ENCODE results near the gene NUP153. TPM values are rescaled to one million over a fixed set of nuclear protein-coding genes. Genes with fewer than 3 reads are reported as not detected.

The NUP153 gene
- total RNA-seq, 1 donor from 2014 or later = 23.9 TPM

DNA sequence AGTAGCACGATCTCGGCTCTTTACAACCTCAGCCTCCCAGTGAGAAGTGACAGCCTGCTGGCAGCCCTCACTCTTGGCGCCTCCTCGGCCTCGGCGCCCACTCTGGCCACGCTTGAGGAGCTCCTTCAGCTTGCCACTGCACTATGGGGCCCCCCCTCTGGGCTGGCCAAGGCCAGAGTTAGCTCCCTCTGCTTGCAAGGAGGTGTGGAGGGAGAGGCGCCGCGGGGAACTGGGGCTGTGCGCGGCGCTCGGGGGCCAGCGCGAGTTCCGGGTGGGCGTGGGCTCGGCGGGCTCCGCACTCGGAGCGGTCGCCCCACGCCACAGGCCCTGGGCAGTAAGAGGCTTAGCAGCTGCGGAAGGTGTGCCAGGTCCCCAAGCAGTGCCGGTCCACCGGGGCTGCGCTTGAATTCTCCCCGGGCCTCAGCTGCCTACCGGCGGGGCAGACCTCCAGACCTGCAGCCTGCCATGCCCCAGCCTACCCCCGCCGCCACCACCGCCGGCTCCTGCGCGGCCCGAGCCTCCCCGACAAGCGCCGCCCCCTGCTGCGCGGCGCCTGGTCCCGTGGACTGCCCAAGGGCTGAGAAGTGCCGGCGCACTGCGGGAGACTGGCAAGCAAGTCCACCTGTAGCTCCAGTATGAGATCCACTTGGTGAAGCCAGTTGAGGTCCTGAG, 22.0 kb upstream of the NUP153 start:
- Mint-ChIP-seq H3K4me1 (ENCODE audit: low read depth) (peaks cover 6% of the 10 kb centered on the region), H3K9me3 (ENCODE audit: low read depth) (no peaks in the 10 kb centered on the region), H3K27ac (ENCODE audit: unreplicated experiment) (no peak overlapping the region), H3K36me3 (ENCODE audit: low read depth) (no peaks in the 10 kb centered on the region), H3K4me3 (ENCODE audit: unreplicated experiment) (no peak overlapping the region), H3K27me3 (ENCODE audit: low read depth) (no peaks in the 10 kb centered on the region)
- DNase-seq (ENCODE audit: low spot score) = no peak
- TF ChIP-seq, protein P1, sequence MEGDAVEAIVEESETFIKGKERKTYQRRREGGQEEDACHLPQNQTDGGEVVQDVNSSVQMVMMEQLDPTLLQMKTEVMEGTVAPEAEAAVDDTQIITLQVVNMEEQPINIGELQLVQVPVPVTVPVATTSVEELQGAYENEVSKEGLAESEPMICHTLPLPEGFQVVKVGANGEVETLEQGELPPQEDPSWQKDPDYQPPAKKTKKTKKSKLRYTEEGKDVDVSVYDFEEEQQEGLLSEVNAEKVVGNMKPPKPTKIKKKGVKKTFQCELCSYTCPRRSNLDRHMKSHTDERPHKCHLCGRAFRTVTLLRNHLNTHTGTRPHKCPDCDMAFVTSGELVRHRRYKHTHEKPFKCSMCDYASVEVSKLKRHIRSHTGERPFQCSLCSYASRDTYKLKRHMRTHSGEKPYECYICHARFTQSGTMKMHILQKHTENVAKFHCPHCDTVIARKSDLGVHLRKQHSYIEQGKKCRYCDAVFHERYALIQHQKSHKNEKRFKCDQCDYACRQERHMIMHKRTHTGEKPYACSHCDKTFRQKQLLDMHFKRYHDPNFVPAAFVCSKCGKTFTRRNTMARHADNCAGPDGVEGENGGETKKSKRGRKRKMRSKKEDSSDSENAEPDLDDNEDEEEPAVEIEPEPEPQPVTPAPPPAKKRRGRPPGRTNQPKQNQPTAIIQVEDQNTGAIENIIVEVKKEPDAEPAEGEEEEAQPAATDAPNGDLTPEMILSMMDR (IDR thresholded peaks at IDR 0.05) = no peak

DNA sequence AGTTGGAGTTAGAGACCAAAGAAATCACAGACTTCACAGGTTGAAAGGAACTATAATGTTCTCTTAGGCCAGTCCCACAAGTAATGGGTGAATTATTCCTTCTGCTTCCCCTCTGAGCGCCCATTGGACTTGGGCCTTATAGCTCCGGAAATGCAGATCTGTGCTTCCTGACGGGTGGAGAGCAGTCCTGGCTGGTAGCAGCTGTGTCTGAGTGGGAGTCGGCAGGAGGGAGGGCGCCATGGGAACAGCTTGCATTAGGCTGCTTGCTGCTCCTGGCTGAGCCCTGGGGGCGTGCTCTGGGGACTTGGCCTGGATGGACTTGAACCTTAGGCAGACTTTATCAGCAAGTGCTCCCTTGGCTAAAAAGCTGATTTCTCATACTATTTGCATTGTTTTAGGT, 18.4 kb upstream of the NUP153 start:
- Mint-ChIP-seq H3K4me3 (ENCODE audit: unreplicated experiment) (no peak overlapping the region), H3K27me3 (ENCODE audit: low read depth) (no peaks in the 10 kb centered on the region), H3K36me3 (ENCODE audit: low read depth) (no peaks in the 10 kb centered on the region), H3K27ac (ENCODE audit: unreplicated experiment) (no peak overlapping the region), H3K4me1 (ENCODE audit: low read depth) (peaks cover 6% of the 10 kb centered on the region), H3K9me3 (ENCODE audit: low read depth) (no peaks in the 10 kb centered on the region)
- DNase-seq (ENCODE audit: low spot score) = no peak
- TF ChIP-seq, protein P1 (IDR thresholded peaks at IDR 0.05) = no peak

DNA sequence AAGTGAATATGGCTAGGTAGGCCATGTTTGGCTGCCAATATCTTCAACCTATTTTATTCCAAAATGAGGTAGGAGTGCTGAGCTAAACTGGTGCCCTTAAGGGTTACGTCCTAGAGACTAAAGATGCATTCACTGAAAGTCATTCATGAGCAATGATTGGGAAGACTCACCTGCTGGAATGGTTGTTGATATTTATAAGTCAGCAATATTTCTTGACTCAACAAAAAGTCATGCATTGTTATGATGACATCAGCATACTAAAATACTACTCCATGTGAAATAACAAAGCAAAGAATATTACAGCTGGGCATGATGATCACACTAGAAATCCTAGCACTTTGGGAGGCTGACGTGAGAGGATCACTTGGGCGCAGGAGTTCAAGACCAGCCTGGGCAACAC, 17.6 kb upstream of the NUP153 start:
- Mint-ChIP-seq H3K27ac (ENCODE audit: unreplicated experiment) (no peak overlapping the region), H3K4me3 (ENCODE audit: unreplicated experiment) (no peak overlapping the region), H3K9me3 (ENCODE audit: low read depth) (no peaks in the 10 kb centered on the region), H3K27me3 (ENCODE audit: low read depth) (no peaks in the 10 kb centered on the region), H3K36me3 (ENCODE audit: low read depth) (no peaks in the 10 kb centered on the region), H3K4me1 (ENCODE audit: low read depth) (peaks cover 6% of the 10 kb centered on the region)
- TF ChIP-seq, protein P1 (IDR thresholded peaks at IDR 0.05) = no peak
- no peak for DNase-seq (ENCODE audit: low spot score)

DNA sequence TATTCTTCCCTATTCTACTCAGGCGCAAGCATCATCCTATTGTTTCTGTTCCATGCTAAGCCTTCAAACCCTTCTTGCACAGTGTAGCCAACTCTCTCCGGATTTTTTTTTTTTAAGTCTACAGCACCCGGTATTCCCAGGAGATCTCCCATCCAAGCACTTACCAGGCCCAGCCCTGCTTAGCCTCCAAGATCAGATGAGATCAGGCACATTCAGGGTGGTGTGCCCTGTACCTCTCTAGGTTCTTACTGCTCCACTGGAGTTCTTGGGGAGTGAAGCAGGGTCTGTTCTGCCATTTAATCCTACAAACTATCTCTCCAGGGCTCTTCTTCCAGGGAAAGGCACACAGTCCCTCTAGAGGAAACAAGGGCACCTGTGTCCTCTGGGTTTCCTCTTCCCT, 14.9 kb upstream of the NUP153 start:
- TF ChIP-seq, protein P1 (IDR thresholded peaks at IDR 0.05) = no peak

DNA sequence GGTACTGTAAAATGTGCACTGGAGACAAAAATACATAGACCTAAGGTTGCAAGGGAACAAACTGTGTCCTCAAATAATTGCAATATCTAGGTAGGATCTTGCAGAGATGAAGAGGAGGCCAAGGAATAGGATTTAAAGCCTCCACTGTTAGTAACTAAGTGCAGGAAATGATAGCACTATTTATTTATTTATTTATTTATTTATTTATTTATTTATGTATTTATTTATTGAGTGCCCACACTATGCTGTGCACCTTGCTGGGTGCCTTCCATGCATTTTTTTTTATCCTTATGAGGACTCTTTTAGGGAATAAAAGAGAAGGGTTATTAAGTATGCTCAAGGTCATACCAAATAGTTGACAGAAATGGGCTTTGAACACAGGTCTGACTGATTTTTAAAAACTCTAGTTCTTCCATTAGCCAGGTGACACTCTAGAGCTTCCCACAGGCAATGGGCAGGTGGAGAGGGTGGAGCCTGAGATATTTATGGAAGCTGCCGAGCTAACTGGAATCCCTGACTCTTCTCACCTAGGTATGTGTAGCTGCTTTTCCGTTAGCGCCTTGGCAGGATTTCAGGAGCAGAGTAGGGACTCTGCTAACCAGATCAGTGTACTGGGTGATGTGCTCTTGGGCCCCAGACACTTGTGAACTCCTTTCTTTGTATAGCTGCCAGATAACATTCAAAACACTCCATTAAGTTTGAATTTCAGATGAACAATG, 12.8 kb upstream of the NUP153 start:
- Mint-ChIP-seq H3K4me3 (ENCODE audit: unreplicated experiment) (no peak overlapping the region), H3K4me1 (ENCODE audit: low read depth) (peaks cover 21% of the 10 kb centered on the region), H3K36me3 (ENCODE audit: low read depth) (no peaks in the 10 kb centered on the region), H3K27me3 (ENCODE audit: low read depth) (no peaks in the 10 kb centered on the region), H3K27ac (ENCODE audit: unreplicated experiment) (no peak overlapping the region), H3K9me3 (ENCODE audit: low read depth) (no peaks in the 10 kb centered on the region)
- DNase-seq (ENCODE audit: low spot score) = no peak
- TF ChIP-seq, protein P1 (IDR thresholded peaks at IDR 0.05) = no peak

More for the DNA sequence above, 14.9 kb upstream of the NUP153 start:
- no peak for DNase-seq (ENCODE audit: low spot score)
- H3K9me3 Mint-ChIP-seq (ENCODE audit: low read depth) = no peaks in the 10 kb centered on the region
- H3K4me3 Mint-ChIP-seq (ENCODE audit: unreplicated experiment) = no peak overlapping the region
- peaks cover 6% of the 10 kb centered on the region for H3K4me1 Mint-ChIP-seq (ENCODE audit: low read depth)
- H3K27ac Mint-ChIP-seq (ENCODE audit: unreplicated experiment) = no peak overlapping the region
- no peaks in the 10 kb centered on the region for H3K36me3 Mint-ChIP-seq (ENCODE audit: low read depth)
- H3K27me3 Mint-ChIP-seq (ENCODE audit: low read depth) = no peaks in the 10 kb centered on the region
